Left lung (tissue), 10 donors: ENCODE measurements around the gene TMEM150C. TPM values are rescaled to one million over a fixed set of nuclear protein-coding genes. Genes with fewer than 3 reads are reported as not detected.

Experiments
- ATAC-seq: fragments of 200-7000 bp; cut with Tn5 transposase; one replicate; pipeline ENCODE4 v1.9.1; 2020; ENCODE audit warnings: moderate library complexity
- DNase-seq, 4 donors: peaks; one replicate each; pipeline ENCODE4 v3.0.0-alpha.2; 2013 to 2020
- H3K27ac ChIP-seq, 2 donors: fragments of 200-600 bp; sonication (generic) in 1 of 2; one replicate each; pipeline versions ENCODE4 v1.5.0 to v1.8.0; 2020 to 2021
- H3K27me3 ChIP-seq, 2 donors: fragments of 200-600 bp; sonication (generic) in 1 of 2; one replicate each; pipeline versions ENCODE4 v1.5.0 to v1.8.0; 2020 to 2021
- H3K36me3 ChIP-seq, 2 donors: fragments of 200-600 bp; sonication (generic) in 1 of 2; one replicate each; pipeline versions ENCODE4 v1.5.0 to v1.8.0; 2020 to 2021
- H3K4me1 ChIP-seq, 2 donors: fragments of 200-600 bp; one replicate each; pipeline ENCODE4 v1.8.0; 2021
- H3K4me3 ChIP-seq, 2 donors: fragments of 200-600 bp; sonication (generic) in 1 of 2; one replicate each; pipeline versions ENCODE4 v1.5.0 to v1.8.0; 2020 to 2021; ENCODE audit warnings: mild to moderate bottlenecking in 1 of 2
- H3K9me3 ChIP-seq, 2 donors: fragments of 200-600 bp; sonication (generic) in 1 of 2; one replicate each; pipeline versions ENCODE4 v1.5.0 to v1.8.0; 2020 to 2021
- intact Hi-C, 2 donors: fragments of 100-400 bp; cut with DNase I; formaldehyde crosslinking; loops; one replicate each; pipeline versions ENCODE4 v1.11.2 to v1.14.2; 2022
- polyA plus RNA-seq, 6 donors: library from polyadenylated mRNA; unstranded; fragments of 120-200 nt; gene quantifications; one replicate each; pipeline ENCODE4 v1.2.1, GENCODE V29; 2013; ENCODE audit not compliant: insufficient read length in 6 of 6
- total RNA-seq, 2 donors: library from RNA; stranded (reverse); fragmentation: NEBNext Ultra II Directional; extraction: Animal tissue kit (Norgen Biotek cat#: 25700); gene quantifications; one replicate each; pipeline ENCODE4 v1.2.1, GENCODE V29; 2021
- TF ChIP-seq, protein P1 (sequence below), 2 donors: fragments of 200-600 bp; sonication (generic) in 1 of 2; IDR thresholded peaks; one replicate each; pipeline versions ENCODE4 v1.5.0 to v1.8.0; 2021; ENCODE audit warnings: antibody characterized with exemption in 2 of 2
- donor health status: DM: no; HTN: yes; CAD: no.
- donor health status: DM: no; HTN: no; CAD: no.

TMEM150C gene
- total and polyA plus RNA-seq, 8 donors, result 4.3 to 18.9 (median 16.0) TPM

DNA sequence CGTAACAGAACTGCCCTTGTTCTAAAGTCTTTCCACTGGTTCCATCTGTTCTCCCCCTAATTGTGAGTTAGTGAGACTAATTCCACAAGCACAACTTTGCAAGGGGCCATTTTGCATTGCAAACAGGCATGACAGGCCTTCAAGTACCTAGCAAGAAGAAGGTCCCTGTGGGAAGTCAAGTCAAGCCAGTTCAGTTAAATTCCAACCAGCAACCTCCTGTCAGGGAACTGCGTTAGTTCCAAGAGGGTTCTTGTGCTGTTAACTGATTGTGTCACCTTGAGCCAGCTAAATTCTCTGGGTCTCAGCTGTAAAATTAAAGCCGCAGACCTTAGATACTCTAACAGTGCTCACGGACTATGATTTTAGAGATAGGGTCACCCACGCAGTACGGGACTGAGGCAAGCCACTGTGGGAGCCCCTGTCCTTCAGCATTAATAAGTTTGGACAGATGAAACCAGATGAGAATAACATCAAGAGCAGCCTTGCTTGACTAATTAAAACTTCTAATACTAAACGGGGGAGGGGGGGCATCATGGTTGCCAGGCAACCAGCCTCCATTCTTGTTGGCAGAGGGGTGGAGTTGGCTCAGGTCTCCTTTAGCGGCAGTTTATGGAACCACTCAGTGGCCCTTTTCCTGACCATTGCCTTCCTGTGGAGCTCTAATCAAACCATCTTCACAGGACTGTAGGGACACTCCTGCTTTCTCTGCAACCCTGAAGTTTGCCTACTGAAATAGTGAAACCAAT is 24.1 kb upstream of the TMEM150C start:
- ATAC-seq (no peak), DNase-seq (no peak)
- Histone ChIP-seq H3K4me1 (no peaks in the 10 kb centered on the region), H3K4me3 (no peak overlapping the region), H3K27ac (no peak overlapping the region), H3K27me3 (no peaks in the 10 kb centered on the region), H3K9me3 (no peaks in the 10 kb centered on the region), H3K36me3 (no peaks in the 10 kb centered on the region)
- intact Hi-C loops, result no loop called here
- TF ChIP-seq, protein P1, sequence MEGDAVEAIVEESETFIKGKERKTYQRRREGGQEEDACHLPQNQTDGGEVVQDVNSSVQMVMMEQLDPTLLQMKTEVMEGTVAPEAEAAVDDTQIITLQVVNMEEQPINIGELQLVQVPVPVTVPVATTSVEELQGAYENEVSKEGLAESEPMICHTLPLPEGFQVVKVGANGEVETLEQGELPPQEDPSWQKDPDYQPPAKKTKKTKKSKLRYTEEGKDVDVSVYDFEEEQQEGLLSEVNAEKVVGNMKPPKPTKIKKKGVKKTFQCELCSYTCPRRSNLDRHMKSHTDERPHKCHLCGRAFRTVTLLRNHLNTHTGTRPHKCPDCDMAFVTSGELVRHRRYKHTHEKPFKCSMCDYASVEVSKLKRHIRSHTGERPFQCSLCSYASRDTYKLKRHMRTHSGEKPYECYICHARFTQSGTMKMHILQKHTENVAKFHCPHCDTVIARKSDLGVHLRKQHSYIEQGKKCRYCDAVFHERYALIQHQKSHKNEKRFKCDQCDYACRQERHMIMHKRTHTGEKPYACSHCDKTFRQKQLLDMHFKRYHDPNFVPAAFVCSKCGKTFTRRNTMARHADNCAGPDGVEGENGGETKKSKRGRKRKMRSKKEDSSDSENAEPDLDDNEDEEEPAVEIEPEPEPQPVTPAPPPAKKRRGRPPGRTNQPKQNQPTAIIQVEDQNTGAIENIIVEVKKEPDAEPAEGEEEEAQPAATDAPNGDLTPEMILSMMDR (IDR thresholded peaks at IDR 0.05), result no peak

DNA sequence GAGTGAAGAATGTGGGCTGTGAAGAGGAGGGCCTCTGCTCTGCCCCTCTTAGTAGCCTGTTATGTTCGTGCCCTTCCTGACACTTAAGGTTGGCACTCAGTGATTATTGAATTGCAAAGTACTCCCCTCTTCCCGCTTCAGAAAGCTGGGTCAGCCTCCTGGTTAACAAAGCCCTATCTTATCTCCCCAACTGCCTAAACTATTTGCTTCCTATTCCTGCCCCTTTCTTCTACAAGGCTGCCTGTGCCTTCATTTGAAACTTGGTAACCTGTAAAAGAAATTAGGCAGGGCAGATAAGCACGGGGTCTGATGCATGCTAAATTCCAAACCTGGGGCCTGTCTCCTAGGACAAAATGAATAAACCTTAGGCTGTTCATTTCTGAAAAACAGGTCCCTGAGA is 23.1 kb upstream of the TMEM150C start:
- ATAC-seq, result no peak
- intact Hi-C loops, result no loop called here
- DNase-seq, result no peak
- Histone ChIP-seq H3K4me1 (no peaks in the 10 kb centered on the region), H3K27ac (no peak overlapping the region), H3K4me3 (no peak overlapping the region), H3K9me3 (no peaks in the 10 kb centered on the region), H3K27me3 (no peaks in the 10 kb centered on the region), H3K36me3 (no peaks in the 10 kb centered on the region)
- TF ChIP-seq, protein P1 (IDR thresholded peaks at IDR 0.05), result no peak

DNA sequence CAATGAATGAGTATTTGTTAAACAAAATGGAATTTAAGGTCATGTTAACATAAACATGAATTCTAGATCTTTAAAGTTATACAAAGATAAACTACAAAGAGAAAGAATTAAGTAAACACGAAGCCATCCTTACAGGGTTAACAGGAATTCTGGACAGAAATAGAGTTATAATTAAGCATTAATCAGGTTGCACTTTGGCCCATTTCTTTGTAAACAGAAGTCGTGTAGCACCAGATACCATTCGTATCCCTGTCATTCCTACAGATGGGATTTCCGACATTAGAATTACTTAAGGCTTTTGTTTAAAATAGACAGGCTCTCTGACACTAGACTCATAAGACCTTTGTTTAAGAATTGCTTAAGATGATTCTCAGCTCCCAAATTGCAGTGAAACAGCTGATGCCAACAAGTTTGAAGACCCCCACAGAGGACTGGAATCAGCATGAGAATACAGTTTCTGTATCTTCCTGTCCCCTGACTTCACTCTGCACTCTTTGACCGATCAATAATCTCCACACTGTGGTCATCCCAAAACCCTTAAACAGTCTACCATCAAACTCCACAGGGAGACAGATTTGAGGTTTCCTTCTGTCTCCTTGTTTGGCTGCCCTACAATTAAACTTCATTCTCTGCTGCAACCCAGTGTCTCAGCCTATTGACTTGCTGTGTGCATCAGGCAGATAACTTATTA is 22.3 kb upstream of the TMEM150C start:
- H3K9me3 ChIP-seq, result no peaks in the 10 kb centered on the region
- intact Hi-C loops, result no loop called here
- no peak overlapping the region for H3K4me3 ChIP-seq
- TF ChIP-seq, protein P1 (IDR thresholded peaks at IDR 0.05), result no peak
- H3K36me3 ChIP-seq, result no peaks in the 10 kb centered on the region
- ATAC-seq (no peak), DNase-seq (no peak)
- H3K27ac ChIP-seq, result no peak overlapping the region
- H3K27me3 ChIP-seq, result no peaks in the 10 kb centered on the region
- no peaks in the 10 kb centered on the region for H3K4me1 ChIP-seq

DNA sequence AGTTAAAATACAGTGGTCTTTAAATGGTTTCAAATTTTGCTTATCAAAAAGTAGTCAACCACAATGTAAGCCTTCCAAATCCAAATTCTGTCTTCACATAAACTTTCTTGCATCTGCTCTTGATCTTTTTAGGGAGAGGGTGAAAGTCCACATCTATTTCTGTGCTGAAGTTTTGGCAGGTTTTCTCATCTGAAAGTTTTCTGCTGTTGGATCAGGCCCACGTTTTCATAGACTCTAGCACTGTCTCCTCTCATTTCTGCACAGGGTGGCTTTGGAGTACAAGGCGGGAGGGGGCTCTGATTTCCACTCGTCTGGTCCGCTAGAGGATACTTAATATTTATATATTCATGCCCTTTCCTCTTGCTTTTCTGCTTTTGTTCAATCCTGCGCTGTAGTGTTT is 18.1 kb upstream of the TMEM150C start:
- Histone ChIP-seq H3K9me3 (no peaks in the 10 kb centered on the region), H3K4me1 (no peaks in the 10 kb centered on the region), H3K36me3 (no peaks in the 10 kb centered on the region), H3K27ac (no peak overlapping the region), H3K4me3 (no peak overlapping the region), H3K27me3 (no peaks in the 10 kb centered on the region)
- ATAC-seq, result no peak
- intact Hi-C loops, result no loop called here
- TF ChIP-seq, protein P1 (IDR thresholded peaks at IDR 0.05), result no peak
- no peak for DNase-seq

DNA sequence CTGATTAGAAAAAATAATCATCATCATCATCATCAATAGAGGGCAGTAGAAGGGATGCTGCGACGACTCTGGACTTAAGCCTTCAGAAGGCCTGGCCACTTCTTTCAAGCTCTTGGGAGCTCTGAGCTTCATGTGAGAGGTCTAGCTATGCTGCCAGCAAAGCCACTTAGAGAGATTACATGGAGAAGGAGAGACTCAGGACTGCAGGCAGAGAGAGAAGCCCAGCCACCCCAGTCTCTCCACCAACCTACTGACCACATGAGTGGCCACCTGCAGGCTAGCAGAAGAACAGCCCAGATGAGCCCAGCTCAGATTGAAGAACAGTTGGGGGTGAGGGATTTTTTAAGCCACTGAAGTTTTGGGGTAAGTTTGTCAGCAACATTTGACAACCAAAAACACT is 17.1 kb upstream of the TMEM150C start:
- ATAC-seq (no peak), DNase-seq (no peak)
- TF ChIP-seq, protein P1 (IDR thresholded peaks at IDR 0.05), result no peak
- H3K27ac ChIP-seq, result no peak overlapping the region
- H3K36me3 ChIP-seq, result no peaks in the 10 kb centered on the region
- no peaks in the 10 kb centered on the region for H3K4me1 ChIP-seq
- no peaks in the 10 kb centered on the region for H3K27me3 ChIP-seq
- no peak overlapping the region for H3K4me3 ChIP-seq
- intact Hi-C loops, result no loop called here
- H3K9me3 ChIP-seq, result no peaks in the 10 kb centered on the region
